AG04449 (cell line): ENCODE data around the gene TAP1.

ENCODE experiments used
- CTCF ChIA-PET: fragments of 350-600 bp; formaldehyde crosslinking; extraction: SDS; loops from one replicate; lab custom pipeline; 2021; ENCODE audit warnings: antibody characterized with exemption; lab: Yijun Ruan, JAX
- POLR2A ChIA-PET: fragments of 400-600, 350-600 bp; formaldehyde crosslinking; extraction: SDS; loops from one replicate; lab custom pipeline; 2020; ENCODE audit warnings: antibody characterized with exemption, inconsistent platforms; lab: Yijun Ruan, JAX
- DNase-seq: peaks from one replicate; pipeline ENCODE4 v3.0.0-alpha.2; 2010; ENCODE audit warnings: low read depth, low spot score
- H3K4me3 ChIP-seq: 2 replicates; pipeline ENCODE4 v1.5.1; 2011; ENCODE audit warnings: low read depth, mild to moderate bottlenecking, control low read depth, low read length
- TF ChIP-seq, protein P1 (sequence below): IDR thresholded peaks from one replicate; pipeline ENCODE4 v1.5.1; 2011; ENCODE audit warnings: mild to moderate bottlenecking, moderate library complexity, low read length, control low read depth, inconsistent platforms; ENCODE audit not compliant: insufficient read depth; ENCODE audit errors: missing control alignments

Gene TAP1

DNA sequence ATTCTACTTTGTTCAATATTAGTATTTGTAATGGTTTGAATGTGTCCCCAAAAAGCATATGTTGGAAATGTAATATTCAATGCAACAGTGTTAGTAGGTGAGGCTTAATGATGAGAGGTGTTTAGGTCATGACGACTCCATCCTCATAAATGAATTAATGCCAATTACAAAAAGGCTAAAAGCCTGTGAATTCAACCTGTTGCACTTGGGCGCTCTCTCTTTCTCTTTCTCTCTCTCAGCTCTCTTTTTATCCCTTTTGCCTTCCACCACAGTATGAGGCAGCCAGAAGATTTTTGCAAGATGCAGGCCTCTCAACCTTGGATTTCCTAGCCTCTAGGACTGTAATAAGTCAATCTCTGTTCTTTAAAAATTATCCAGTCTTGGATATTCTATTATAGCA is 35.1 kb upstream of the TAP1 start:
- CTCF ChIA-PET: interaction anchor here (1.4 to 7.0 kb wide), 4 partner anchors 20 to 126 kb away, joined by 3 to 182 read pairs (median 8); partner anchors contain the start of gene HLA-DMA
- TF ChIP-seq, protein P1, sequence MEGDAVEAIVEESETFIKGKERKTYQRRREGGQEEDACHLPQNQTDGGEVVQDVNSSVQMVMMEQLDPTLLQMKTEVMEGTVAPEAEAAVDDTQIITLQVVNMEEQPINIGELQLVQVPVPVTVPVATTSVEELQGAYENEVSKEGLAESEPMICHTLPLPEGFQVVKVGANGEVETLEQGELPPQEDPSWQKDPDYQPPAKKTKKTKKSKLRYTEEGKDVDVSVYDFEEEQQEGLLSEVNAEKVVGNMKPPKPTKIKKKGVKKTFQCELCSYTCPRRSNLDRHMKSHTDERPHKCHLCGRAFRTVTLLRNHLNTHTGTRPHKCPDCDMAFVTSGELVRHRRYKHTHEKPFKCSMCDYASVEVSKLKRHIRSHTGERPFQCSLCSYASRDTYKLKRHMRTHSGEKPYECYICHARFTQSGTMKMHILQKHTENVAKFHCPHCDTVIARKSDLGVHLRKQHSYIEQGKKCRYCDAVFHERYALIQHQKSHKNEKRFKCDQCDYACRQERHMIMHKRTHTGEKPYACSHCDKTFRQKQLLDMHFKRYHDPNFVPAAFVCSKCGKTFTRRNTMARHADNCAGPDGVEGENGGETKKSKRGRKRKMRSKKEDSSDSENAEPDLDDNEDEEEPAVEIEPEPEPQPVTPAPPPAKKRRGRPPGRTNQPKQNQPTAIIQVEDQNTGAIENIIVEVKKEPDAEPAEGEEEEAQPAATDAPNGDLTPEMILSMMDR: no peak
- no peak overlapping the region for H3K4me3 ChIP-seq
- POLR2A ChIA-PET: no interaction called here
- no peak for DNase-seq

DNA sequence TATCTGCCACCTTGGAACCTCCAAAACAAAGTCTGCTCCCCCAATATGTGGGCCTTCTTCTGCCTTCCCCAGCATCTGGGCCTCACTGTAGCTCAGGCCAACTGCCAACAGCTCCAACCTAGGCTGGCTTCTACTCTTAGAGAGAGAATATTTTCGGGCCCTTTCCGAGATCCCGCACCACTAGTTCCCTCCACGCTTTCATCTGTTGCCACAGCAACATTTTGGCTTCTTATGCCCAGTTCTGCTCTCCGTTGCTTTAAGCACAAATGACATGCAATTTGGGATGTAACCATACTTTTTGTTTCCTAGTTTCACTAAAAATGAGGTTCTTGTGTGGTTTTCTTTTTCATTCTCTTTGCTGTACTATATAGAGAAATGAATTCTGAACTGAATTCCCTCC is 34.1 kb upstream of the TAP1 start:
- TF ChIP-seq, protein P1: no peak
- CTCF ChIA-PET: interaction anchor here (1.0 to 7.0 kb wide), 8 partner anchors 19 to 274 kb away, joined by 3 to 182 read pairs (median 8); partner anchors contain the start of genes BRD2 and HLA-DMA
- POLR2A ChIA-PET: no interaction called here
- DNase-seq: no peak
- no peak overlapping the region for H3K4me3 ChIP-seq

DNA sequence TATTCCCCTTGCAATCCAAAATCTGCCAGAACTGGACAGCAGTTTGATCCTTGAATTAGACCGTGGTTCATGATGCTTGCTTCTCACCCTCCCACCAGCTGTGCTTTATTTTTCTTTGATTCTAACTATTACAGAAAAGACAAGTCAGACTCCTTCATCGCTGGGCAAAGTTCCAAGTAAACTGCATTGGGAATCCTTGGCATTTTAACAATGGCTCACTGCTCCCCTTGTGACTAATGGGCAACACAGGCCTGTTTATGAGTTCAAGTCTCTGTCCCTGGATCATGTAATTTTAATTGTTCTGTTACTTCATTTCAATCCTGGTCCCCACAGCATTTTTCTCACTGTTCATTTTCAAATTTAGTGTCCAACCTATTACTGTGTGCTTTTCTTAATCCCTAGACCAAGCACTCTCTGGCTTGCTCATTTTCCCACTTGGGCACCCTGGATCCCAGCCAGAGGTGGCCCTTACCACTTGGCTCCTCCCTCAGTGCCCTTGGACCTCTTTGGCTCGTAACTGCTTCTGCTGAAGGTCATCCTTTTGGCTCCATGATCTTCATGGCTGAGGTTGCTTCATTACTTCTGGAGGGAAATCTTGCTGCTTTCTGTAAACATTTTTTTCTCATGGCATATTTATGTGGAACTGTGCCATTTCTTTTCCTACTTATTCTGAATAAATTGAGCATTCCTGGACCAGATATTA is 33.3 kb upstream of the TAP1 start:
- TF ChIP-seq, protein P1: no peak
- H3K4me3 ChIP-seq: no peak overlapping the region
- CTCF ChIA-PET: interaction anchor here (0.9 to 7.0 kb wide), 36 partner anchors 9 to 454 kb away, joined by 3 to 182 read pairs (median 6); partner anchors contain the start of genes BRD2, HLA-DMA, TAP1 and TAP2
- peak; percentile 67 for DNase-seq
- POLR2A ChIA-PET: interaction anchor here (0.5 to 0.7 kb wide), 2 partner anchors 32 to 47 kb away, joined by 3 to 4 read pairs; no protein-coding TSS in a partner anchor

DNA sequence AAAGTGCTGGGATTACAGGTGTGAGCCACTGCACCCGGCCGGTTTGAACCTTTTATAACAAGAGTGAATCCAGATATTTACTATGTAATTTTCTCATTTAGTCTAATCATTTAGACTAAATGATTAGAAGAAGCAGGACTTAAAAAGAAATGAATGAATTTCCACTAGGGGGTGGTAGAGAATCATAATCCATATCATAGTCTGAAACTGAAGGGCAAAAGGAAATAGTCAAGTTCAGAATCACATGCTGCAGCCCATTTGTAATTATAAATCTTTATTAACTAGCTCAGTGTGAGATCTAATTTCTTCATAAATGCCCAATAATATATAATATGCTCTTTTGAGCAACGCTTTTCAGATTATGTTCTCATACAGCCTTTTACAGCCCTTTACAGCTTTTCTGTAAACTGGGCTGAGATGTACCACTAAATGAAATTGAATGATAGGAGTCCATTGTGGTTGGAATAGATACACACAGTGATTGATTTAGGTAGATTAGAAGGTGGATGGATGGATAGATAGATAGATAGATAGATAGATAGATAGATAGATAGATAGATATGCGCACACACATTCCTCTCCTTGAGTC is 32.3 kb upstream of the TAP1 start:
- ChIA-PET CTCF (interaction anchor here (0.6 to 7.0 kb wide), 46 partner anchors 8 to 453 kb away, joined by 3 to 182 read pairs (median 5); partner anchors contain the start of genes BRD2, HLA-DMA, TAP1 and TAP2), POLR2A (interaction anchor here (0.7 kb wide), 1 partner anchor 48 kb away, joined by 4 read pairs; no protein-coding TSS in a partner anchor)
- H3K4me3 ChIP-seq: no peak overlapping the region
- TF ChIP-seq, protein P1: peak; percentile 19
- no peak for DNase-seq

DNA sequence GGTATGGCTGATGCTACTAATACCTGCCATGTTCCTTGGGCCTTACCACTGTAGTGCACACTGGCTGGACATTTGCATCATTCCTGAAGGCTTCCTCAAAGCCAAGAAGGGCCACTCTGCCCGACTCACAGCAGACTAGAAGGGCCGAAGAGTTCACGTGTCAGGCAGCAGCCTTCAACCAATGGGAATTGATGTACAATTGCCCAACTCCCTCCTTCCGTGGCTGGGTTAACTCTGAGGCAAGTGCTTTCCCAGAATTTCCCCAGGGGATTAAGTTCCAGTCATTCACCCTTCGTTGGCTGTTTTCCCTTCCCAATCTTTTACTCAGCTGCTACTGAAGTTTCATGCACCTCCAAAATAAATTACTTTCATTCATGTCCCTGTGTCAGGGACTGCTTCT is 30.3 kb upstream of the TAP1 start:
- no peak for DNase-seq
- CTCF ChIA-PET: interaction anchor here (0.9 to 7.0 kb wide), 7 partner anchors 11 to 103 kb away, joined by 3 to 182 read pairs (median 14); partner anchors contain the start of genes BRD2 and HLA-DMA
- no peak overlapping the region for H3K4me3 ChIP-seq
- TF ChIP-seq, protein P1: no peak
- POLR2A ChIA-PET: no interaction called here
